Stimulated activated naive CD8-positive, alpha-beta T cell treated with anti-CD3 and anti-CD28 coated beads, Interleukin-15, amount 100 ng/mL, for 72 hours (primary cell): ENCODE measurements around the gene ASPG.

Experiments
- ATAC-seq: fragments of 150-1000 bp; cut with Tn5 transposase; 2 replicates; pipeline ENCODE4 v1.10.0; 2021; ENCODE audit warnings: mild to moderate bottlenecking, moderate library complexity
- DNase-seq, 2 donors: peaks; one replicate each; pipeline ENCODE4 v3.0.0; 2021 to 2022
- H3K27ac Mint-ChIP-seq, 2 donors: one replicate each; pipeline ENCODE4 v1.8.0; 2022; ENCODE audit warnings: mild to moderate bottlenecking in 2 of 2, mixed read lengths in 2 of 2, moderate library complexity in 2 of 2
- H3K27me3 Mint-ChIP-seq: one replicate; pipeline ENCODE4 v1.8.0; 2022; ENCODE audit warnings: mixed read lengths
- H3K4me1 Mint-ChIP-seq: one replicate; pipeline ENCODE4 v1.8.0; 2022; ENCODE audit warnings: mild to moderate bottlenecking, mixed read lengths
- H3K4me3 Mint-ChIP-seq, 2 donors: one replicate each; pipeline ENCODE4 v1.8.0; 2022; ENCODE audit warnings: mild to moderate bottlenecking in 2 of 2, mixed read lengths in 2 of 2, moderate library complexity in 1 of 2
- H3K9me3 Mint-ChIP-seq, 2 donors: one replicate each; pipeline ENCODE4 v1.8.0; 2022; ENCODE audit warnings: mixed read lengths in 2 of 2

The ASPG gene

GRCh38 chr14:104105822-104106470 is 20.4 kb downstream of the ASPG start:
- DNase-seq (no peak), ATAC-seq (no peak)
- Mint-ChIP-seq H3K4me1 (no peaks in the 10 kb centered on the region), H3K27ac (no peak overlapping the region), H3K4me3 (no peak overlapping the region), H3K27me3 (peaks cover 8% of the 10 kb centered on the region), H3K9me3 (no peaks in the 10 kb centered on the region)

DNA sequence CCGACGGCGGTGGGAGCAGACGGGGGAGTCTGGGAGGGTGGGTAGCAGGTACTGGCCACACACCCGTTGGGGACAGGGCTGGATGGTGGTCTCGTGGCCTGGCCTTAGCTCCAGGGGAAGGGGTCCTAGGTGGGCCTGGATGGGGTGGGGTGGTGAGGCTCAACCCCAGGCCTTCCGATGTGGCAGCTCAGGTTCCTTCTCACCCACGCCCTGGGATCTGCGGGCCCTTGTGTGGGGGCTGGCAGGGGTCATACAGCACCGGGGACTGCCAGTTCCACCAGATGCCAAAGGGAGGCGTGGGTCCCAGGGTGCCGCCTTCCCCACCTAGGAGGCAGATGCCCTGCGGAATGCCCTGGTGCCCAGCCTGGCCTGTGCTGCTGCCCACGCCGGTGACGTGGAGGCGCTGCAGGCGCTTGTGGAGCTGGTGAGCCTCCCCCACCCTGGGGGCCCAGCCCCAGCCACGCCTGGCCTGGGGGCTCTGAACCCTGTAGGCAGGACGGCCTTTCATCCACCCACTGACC is 21.0 kb downstream of the ASPG start:
- peak in 1 of 2 donors; percentile 2 for DNase-seq
- H3K4me1 Mint-ChIP-seq: no peaks in the 10 kb centered on the region
- no peaks in the 10 kb centered on the region for H3K9me3 Mint-ChIP-seq
- H3K27ac Mint-ChIP-seq: no peak overlapping the region
- no peak overlapping the region for H3K4me3 Mint-ChIP-seq
- peaks cover 8% of the 10 kb centered on the region for H3K27me3 Mint-ChIP-seq
- ATAC-seq: no peak

DNA sequence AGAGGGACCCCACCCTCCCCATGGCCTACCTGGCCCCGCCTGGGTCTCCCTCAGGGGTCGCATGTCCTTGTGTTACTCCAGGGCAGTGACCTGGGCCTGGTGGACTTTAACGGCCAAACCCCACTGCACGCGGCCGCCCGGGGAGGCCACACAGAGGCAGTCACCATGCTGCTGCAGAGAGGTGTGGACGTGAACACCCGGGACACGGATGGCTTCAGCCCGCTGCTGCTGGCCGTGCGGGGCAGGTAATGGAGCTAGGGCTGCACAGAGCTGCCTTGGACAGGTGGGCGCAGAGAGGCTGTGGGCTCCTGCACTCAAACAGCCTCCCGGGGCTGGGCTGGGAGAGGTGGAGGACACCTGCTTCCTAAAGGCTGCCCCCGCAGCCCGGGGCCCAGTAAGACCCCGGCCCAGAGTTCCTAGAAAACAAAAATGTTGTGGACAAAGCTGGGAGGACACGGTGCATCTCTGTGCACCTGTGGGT is 21.6 kb downstream of the ASPG start:
- Mint-ChIP-seq H3K9me3 (no peaks in the 10 kb centered on the region), H3K27ac (no peak overlapping the region), H3K27me3 (peaks cover 8% of the 10 kb centered on the region), H3K4me3 (no peak overlapping the region), H3K4me1 (no peaks in the 10 kb centered on the region)
- ATAC-seq (no peak), DNase-seq (peak in 1 of 2 donors; percentile 6)

- no peak overlapping the region for H3K27ac Mint-ChIP-seq
- ATAC-seq: no peak
Measured at GRCh38 chr14:104107611-104108569, 22.4 kb downstream of the ASPG start.

DNA sequence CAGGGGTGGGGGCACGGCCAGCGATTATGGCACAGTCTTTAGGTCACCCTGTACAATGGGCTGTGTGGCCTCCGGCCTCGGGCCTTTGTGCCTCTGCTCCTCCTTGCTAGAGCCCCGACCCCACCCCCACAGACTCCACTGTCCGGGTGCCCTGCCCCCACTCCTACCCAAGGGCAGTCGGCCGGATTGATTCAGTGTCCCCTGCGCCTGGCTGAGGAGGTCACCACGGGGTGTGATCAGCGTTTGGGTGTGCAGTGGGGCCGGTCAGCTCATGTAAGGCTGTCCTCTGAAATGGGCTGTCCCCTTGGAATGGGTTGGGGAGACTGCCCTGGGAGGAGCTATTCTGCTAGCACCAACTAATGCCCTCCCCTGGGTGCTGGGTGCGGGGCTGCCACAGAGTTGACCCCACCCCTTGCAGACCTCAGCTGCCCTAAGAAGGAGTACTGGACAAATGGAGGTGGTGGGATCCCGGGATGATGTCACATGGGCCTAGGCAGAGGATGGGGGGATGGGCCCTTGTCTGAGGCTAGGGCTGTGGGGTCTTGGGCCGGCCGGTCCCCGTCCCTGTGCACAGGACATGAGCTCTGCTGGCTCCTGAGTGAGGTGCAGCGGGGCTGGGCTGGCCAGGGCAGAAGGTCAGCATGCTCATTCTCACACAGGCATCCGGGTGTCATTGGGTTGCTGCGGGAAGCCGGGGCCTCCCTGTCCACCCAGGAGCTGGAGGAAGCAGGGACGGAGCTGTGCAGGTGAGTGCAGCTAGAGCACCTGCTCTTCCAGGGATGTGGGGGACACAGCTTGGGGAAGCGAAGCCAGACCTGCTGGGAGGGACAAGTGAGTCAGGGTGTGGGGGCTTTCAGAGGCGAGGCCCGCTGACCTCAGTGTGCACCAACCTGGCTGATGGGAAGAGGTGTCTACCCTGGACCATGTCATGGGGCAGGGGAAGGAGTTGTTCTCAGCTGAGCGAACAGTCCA is 23.4 kb downstream of the ASPG start:
- DNase-seq (peak in 1 of 2 donors; percentile 8), ATAC-seq (no peak)
- peaks cover 9% of the 10 kb centered on the region for H3K27me3 Mint-ChIP-seq
- no peaks in the 10 kb centered on the region for H3K4me1 Mint-ChIP-seq
- no peak overlapping the region for H3K27ac Mint-ChIP-seq
- no peaks in the 10 kb centered on the region for H3K9me3 Mint-ChIP-seq
- no peak overlapping the region for H3K4me3 Mint-ChIP-seq

More at GRCh38 chr14:104107611-104108569, 22.4 kb downstream of the ASPG start:
- H3K27me3 Mint-ChIP-seq: peaks cover 8% of the 10 kb centered on the region
- H3K4me3 Mint-ChIP-seq: no peak overlapping the region
- peak in 1 of 2 donors; percentile 6 for DNase-seq
- H3K4me1 Mint-ChIP-seq: no peaks in the 10 kb centered on the region
- no peaks in the 10 kb centered on the region for H3K9me3 Mint-ChIP-seq

GRCh38 chr14:104109731-104110361 is 24.3 kb downstream of the ASPG start:
- Mint-ChIP-seq H3K4me1 (no peaks in the 10 kb centered on the region), H3K4me3 (no peak overlapping the region), H3K9me3 (no peaks in the 10 kb centered on the region), H3K27ac (no peak overlapping the region), H3K27me3 (peaks cover 19% of the 10 kb centered on the region)
- ATAC-seq: no peak
- DNase-seq: peak in 1 of 2 donors; percentile 7

- Mint-ChIP-seq H3K27ac (no peak overlapping the region), H3K4me1 (no peaks in the 10 kb centered on the region), H3K4me3 (no peak overlapping the region), H3K27me3 (peaks cover 27% of the 10 kb centered on the region), H3K9me3 (no peaks in the 10 kb centered on the region)
- no peak for ATAC-seq
- DNase-seq: peak in 1 of 2 donors; percentile 6
Measured at GRCh38 chr14:104110491-104111209, 25.1 kb downstream of the ASPG start.

DNA sequence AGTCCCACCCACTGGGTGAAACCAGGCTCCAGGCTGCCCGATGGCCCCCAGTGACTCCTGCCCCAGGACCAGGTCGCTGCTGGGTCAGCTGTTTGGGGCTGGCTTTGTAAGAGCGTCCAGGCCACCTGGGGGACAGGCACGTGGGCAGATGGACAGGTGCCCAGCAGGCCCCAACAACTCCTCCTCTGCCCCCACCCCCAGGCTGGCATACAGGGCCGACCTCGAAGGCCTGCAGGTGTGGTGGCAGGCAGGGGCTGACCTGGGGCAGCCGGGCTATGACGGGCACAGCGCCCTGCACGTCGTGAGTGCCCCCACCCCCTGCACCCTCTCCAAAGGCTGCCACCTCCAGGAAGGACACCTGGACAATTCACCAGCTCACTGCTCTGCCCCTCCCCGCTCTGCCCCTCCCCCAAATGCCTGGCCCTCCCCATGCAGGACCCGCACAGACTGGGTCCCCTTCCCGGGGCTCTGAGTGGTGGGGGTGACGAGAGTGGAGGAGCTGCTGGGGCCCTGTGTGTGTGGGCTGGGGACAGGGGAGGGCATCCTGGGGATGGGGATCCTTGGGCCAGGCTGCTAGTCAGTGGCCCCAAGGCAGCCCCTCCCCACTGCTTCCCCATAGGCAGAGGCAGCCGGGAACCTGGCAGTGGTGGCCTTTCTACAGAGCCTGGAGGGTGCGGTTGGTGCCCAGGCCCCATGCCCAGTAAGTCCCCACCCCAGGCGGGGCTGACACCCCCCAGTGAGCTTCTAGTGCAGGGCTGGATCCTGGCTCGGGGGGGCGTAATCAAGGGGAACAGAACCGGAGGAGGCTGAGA is 26.0 kb downstream of the ASPG start:
- no peaks in the 10 kb centered on the region for H3K9me3 Mint-ChIP-seq
- peaks cover 36% of the 10 kb centered on the region for H3K27me3 Mint-ChIP-seq
- H3K4me1 Mint-ChIP-seq: peaks cover 6% of the 10 kb centered on the region
- H3K4me3 Mint-ChIP-seq: no peak overlapping the region
- peak in 1 of 2 donors; percentile 5 for DNase-seq
- no peak overlapping the region for H3K27ac Mint-ChIP-seq
- ATAC-seq: no peak

GRCh38 chr14:104112113-104112505 is 26.6 kb downstream of the ASPG start:
- no peaks in the 10 kb centered on the region for H3K9me3 Mint-ChIP-seq
- H3K27me3 Mint-ChIP-seq: peaks cover 37% of the 10 kb centered on the region
- DNase-seq (peak in 1 of 2 donors; percentile 1), ATAC-seq (no peak)
- peaks cover 6% of the 10 kb centered on the region for H3K4me1 Mint-ChIP-seq
- no peak overlapping the region for H3K4me3 Mint-ChIP-seq
- H3K27ac Mint-ChIP-seq: no peak overlapping the region

- ATAC-seq: no peak
- peaks cover 6% of the 10 kb centered on the region for H3K4me1 Mint-ChIP-seq
- H3K4me3 Mint-ChIP-seq: no peak overlapping the region
- no peak overlapping the region for H3K27ac Mint-ChIP-seq
- H3K27me3 Mint-ChIP-seq: peaks cover 45% of the 10 kb centered on the region
- H3K9me3 Mint-ChIP-seq: no peaks in the 10 kb centered on the region
- DNase-seq: peak in 1 of 2 donors; percentile 5
Measured at GRCh38 chr14:104112609-104113571, 27.4 kb downstream of the ASPG start.

- Mint-ChIP-seq H3K9me3 (no peaks in the 10 kb centered on the region), H3K4me3 (no peak overlapping the region), H3K4me1 (peaks cover 6% of the 10 kb centered on the region), H3K27me3 (peaks cover 53% of the 10 kb centered on the region), H3K27ac (no peak overlapping the region)
- ATAC-seq (no peak), DNase-seq (peak in 1 of 2 donors; percentile 6)
Measured at GRCh38 chr14:104113631-104114420, 28.3 kb downstream of the ASPG start.
